ENCODE data around the gene LRFN2. TPM values are rescaled to one million over a fixed set of nuclear protein-coding genes. Genes with fewer than 3 reads are reported as not detected.

LRFN2 gene
- total and polyA plus RNA-seq, 2 of the 8 experiments (the other 6 are each of a cell fraction or from before 2014, with no cell fraction given) = 2.3 TPM

GRCh38 chr6:40342723-40343122 is 244.4 kb downstream of the LRFN2 start:
- Histone ChIP-seq H2BK5ac (ENCODE audit: low read depth, low read length) (peak overlapping the region; percentile 45; the same call in 1 of the 2 replicates), H3K4me2 (ENCODE audit: insufficient read depth in 1 of 2, low read depth in 2 of 2, low read length in 2 of 2) (no peak overlapping the region), H3K27ac (ENCODE audit: low read depth, low read length) (no peak overlapping the region), H2AFZ (ENCODE audit: low read length) (no peak overlapping the region), H4K20me1 (replicated peaks in 1 of 2; ENCODE audit: control insufficient read depth in 1 of 2, insufficient read depth in 2 of 2, low read length in 2 of 2) (no peaks in the 10 kb centered on the region), H4K91ac (replicated peaks; ENCODE audit: insufficient read length, low read length) (no peak overlapping the region), H3K9me3 (ENCODE audit: insufficient read depth in 2 of 2, low read depth in 1 of 2, low read length in 1 of 2) (no peaks in the 10 kb centered on the region), H3K23ac (ENCODE audit: insufficient read length) (no peak overlapping the region), H3K56ac (replicated peaks; ENCODE audit: insufficient read length, low read depth, low read length) (no peak overlapping the region), H3K4me1 (replicated peaks in 1 of 4; ENCODE audit: control insufficient read depth in 3 of 4, insufficient read depth in 4 of 4, low read length in 3 of 4) (peaks cover 9 to 34% (median 22%) of the 10 kb centered on the region in 4 experiments), H2BK15ac (ENCODE audit: low read length) (peak overlapping the region; percentile 63; the same call in 1 of the 2 replicates), H2AK5ac (ENCODE audit: low read depth, low read length) (no peak overlapping the region), H3K27me3 (replicated peaks in 1 of 4; ENCODE audit: control insufficient read depth in 3 of 4, extremely low read depth in 1 of 4, insufficient read depth in 3 of 4, low read length in 3 of 4) (no peaks in the 10 kb centered on the region; a peak in 1 of 7 replicates), H3K14ac (ENCODE audit: insufficient read length) (no peak overlapping the region), H2BK20ac (ENCODE audit: low read length) (no peak overlapping the region), H3K79me2 (ENCODE audit: control insufficient read depth in 1 of 2, insufficient read depth in 2 of 2, low read length in 2 of 2) (no peaks in the 10 kb centered on the region), H3K4me3 (ENCODE audit: extremely low read depth in 1 of 4, insufficient read depth in 2 of 4, low read depth in 3 of 4, low read length in 4 of 4) (no peak overlapping the region; a peak in 1 of 8 replicates), H3K23me2 (ENCODE audit: low read depth, low read length) (no peaks in the 10 kb centered on the region), H3K36me3 (ENCODE audit: control insufficient read depth in 2 of 4, insufficient read depth in 4 of 4, low read length in 3 of 4) (no peaks in the 10 kb centered on the region), H4K8ac (ENCODE audit: extremely low read depth, insufficient read depth, low read length) (no peak overlapping the region), H3K9ac (replicated peaks in 1 of 4; ENCODE audit: extremely low read depth in 1 of 4, low read depth in 3 of 4, low read length in 3 of 4) (no peak overlapping the region), H3K79me1 (ENCODE audit: low read depth, low read length) (no peaks in the 10 kb centered on the region), H2BK120ac (replicated peaks; ENCODE audit: low read depth, low read length) (no peak overlapping the region), H2BK12ac (ENCODE audit: low read depth, low read length) (peak overlapping the region; percentile 51; the same call in 1 of the 2 replicates), H4K5ac (ENCODE audit: insufficient read length, low read depth, low read length) (no peak overlapping the region), H3K4ac (replicated peaks; ENCODE audit: insufficient read length, low read depth, low read length) (no peak overlapping the region), H3K18ac (ENCODE audit: extremely low read depth, low read length) (no peak overlapping the region)
- 88% methylated on average over 6 of the region's 6 CpGs; no CpG with 5 or more reads in 1 of the 2 experiments for WGBS, 2 experiments (ENCODE audit: extremely low coverage in 1 of 2, insufficient coverage in 1 of 2, insufficient read length in 1 of 2, insufficient replicate concordance in 2 of 2, low coverage in 1 of 2, low lambda C conversion rate in 2 of 2, missing lambda C conversion rate in 1 of 2)
- ChIA-PET CTCF (ENCODE audit: partially characterized antibody) (interaction anchor here (1.0 to 8.5 kb wide), 8 partner anchors 9 to 192 kb away, joined by 3 to 88 read pairs (median 3); no protein-coding TSS in a partner anchor), POLR2A (ENCODE audit: partially characterized antibody) (interaction anchor here (0.6 to 3.5 kb wide), 3 partner anchors 10 to 1729 kb away, joined by 3 to 11 read pairs (median 7); no protein-coding TSS in a partner anchor)
- DNase-seq (ENCODE audit: low read depth in 1 of 2, low spot score in 2 of 2) (no peak), FAIRE-seq (no peak)
- TF ChIP-seq BACH1 (IDR thresholded peaks at IDR 0.05; ENCODE audit: low read length) (no peak), EZH2 (IDR thresholded peaks at IDR 0.05; ENCODE audit: low read depth, low read length, severe bottlenecking) (no peak), CBX5 (IDR thresholded peaks at IDR 0.05; ENCODE audit: low read depth, low read length) (no peak), CHD1 (IDR thresholded peaks at IDR 0.05; ENCODE audit: low read depth, low read length) (no peak), TCF12 (IDR thresholded peaks at IDR 0.05; ENCODE audit: low read depth, low read length) (no peak), POU5F1 (IDR thresholded peaks at IDR 0.05; ENCODE audit: low read depth, low read length) (no peak), BCL11A (IDR thresholded peaks at IDR 0.05; ENCODE audit: low read depth in 2 of 2, low read length in 2 of 2) (no peak), SP4 (IDR thresholded peaks at IDR 0.05; ENCODE audit: low read length) (no peak), YY1 (IDR thresholded peaks at IDR 0.05; ENCODE audit: low read depth, low read length) (no peak), SP2 (IDR thresholded peaks at IDR 0.05; ENCODE audit: low read length) (no peak), JUN (IDR thresholded peaks at IDR 0.05; ENCODE audit: low read depth, low read length) (no peak), GTF2F1 (IDR thresholded peaks at IDR 0.05; ENCODE audit: borderline replicate concordance, low read depth, low read length) (no peak), CREB1 (IDR thresholded peaks at IDR 0.05) (no peak), RXRA (IDR thresholded peaks at IDR 0.05; ENCODE audit: insufficient read depth, low read depth, low read length) (no peak)

Measured in H1 (cell line).